ENCODE measurements around the gene CAMKK2. TPM values are rescaled to one million over a fixed set of nuclear protein-coding genes. Genes with fewer than 3 reads are reported as not detected.

Gene CAMKK2
- polyA plus RNA-seq, 1 experiment, result 35.8 TPM

- Histone ChIP-seq H3K36me3 (ENCODE audit: control insufficient read depth, insufficient read depth, low read length) (peaks cover 13% of the 10 kb centered on the region), H3K27me3 (ENCODE audit: control insufficient read depth, insufficient read depth, low read length) (no peaks in the 10 kb centered on the region), H3K4me3 (ENCODE audit: low read depth, low read length) (no peak overlapping the region)
- CTCF ChIA-PET, result interaction anchor here (1.0 kb wide), 1 partner anchor 44 kb away, joined by 3 read pairs; no protein-coding TSS in a partner anchor
- POLR2A ChIA-PET, result no interaction called here
- TF ChIP-seq CTCF (IDR thresholded peaks at IDR 0.05; ENCODE audit: insufficient read depth, low read depth, low read length), result no peak
- no peak for DNase-seq (ENCODE audit: low read depth)
These were observed 23.1 kb downstream of the CAMKK2 start for GRCh38 chr12:121273364-121273896.

GRCh38 chr12:121267822-121268221, 28.7 kb downstream of the CAMKK2 start:
- Histone ChIP-seq H3K36me3 (ENCODE audit: control insufficient read depth, insufficient read depth, low read length) (peaks cover 15% of the 10 kb centered on the region), H3K27me3 (ENCODE audit: control insufficient read depth, insufficient read depth, low read length) (no peaks in the 10 kb centered on the region), H3K4me3 (ENCODE audit: low read depth, low read length) (no peak overlapping the region)
- no peak for TF ChIP-seq CTCF (IDR thresholded peaks at IDR 0.05; ENCODE audit: insufficient read depth, low read depth, low read length)
- CTCF ChIA-PET, result interaction anchor here (1.0 kb wide), 1 partner anchor 10 kb away, joined by 3 read pairs; no protein-coding TSS in a partner anchor
- POLR2A ChIA-PET, result no interaction called here
- no peak for DNase-seq (ENCODE audit: low read depth)

- DNase-seq (ENCODE audit: low read depth), result no peak
- Histone ChIP-seq H3K27me3 (ENCODE audit: control insufficient read depth, insufficient read depth, low read length) (no peaks in the 10 kb centered on the region), H3K4me3 (ENCODE audit: low read depth, low read length) (no peak overlapping the region), H3K36me3 (ENCODE audit: control insufficient read depth, insufficient read depth, low read length) (peaks cover 25% of the 10 kb centered on the region)
- TF ChIP-seq CTCF (IDR thresholded peaks at IDR 0.05; ENCODE audit: insufficient read depth, low read depth, low read length), result no peak
- CTCF ChIA-PET, result no interaction called here
- POLR2A ChIA-PET, result no interaction called here
These were observed 31.5 kb downstream of the CAMKK2 start for GRCh38 chr12:121264951-121265515.

DNA sequence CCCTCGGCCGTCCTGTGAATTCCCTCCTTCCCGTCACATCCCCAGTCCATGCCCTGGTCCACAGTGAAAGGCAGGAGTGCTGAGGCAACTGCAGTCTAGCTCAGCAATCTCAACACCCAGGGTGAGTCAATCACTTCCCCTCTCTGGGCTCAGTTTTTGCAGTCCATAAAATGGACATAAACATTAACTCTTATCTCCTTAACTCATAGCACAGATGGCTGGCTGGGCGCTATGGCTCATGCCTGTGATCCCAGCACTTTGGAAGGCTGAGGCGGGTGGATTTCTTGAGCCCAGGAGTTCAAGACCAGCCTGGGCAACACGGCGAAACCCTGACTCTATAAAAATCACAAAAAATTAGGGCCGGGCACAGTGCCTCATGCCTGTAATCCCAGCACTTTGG, 32.4 kb downstream of the CAMKK2 start:
- no peak for TF ChIP-seq CTCF (IDR thresholded peaks at IDR 0.05; ENCODE audit: insufficient read depth, low read depth, low read length)
- ChIA-PET POLR2A (no interaction called here), CTCF (no interaction called here)
- H3K4me3 ChIP-seq (ENCODE audit: low read depth, low read length), result no peak overlapping the region
- peaks cover 26% of the 10 kb centered on the region for H3K36me3 ChIP-seq (ENCODE audit: control insufficient read depth, insufficient read depth, low read length)
- H3K27me3 ChIP-seq (ENCODE audit: control insufficient read depth, insufficient read depth, low read length), result no peaks in the 10 kb centered on the region
- DNase-seq (ENCODE audit: low read depth), result no peak

DNA sequence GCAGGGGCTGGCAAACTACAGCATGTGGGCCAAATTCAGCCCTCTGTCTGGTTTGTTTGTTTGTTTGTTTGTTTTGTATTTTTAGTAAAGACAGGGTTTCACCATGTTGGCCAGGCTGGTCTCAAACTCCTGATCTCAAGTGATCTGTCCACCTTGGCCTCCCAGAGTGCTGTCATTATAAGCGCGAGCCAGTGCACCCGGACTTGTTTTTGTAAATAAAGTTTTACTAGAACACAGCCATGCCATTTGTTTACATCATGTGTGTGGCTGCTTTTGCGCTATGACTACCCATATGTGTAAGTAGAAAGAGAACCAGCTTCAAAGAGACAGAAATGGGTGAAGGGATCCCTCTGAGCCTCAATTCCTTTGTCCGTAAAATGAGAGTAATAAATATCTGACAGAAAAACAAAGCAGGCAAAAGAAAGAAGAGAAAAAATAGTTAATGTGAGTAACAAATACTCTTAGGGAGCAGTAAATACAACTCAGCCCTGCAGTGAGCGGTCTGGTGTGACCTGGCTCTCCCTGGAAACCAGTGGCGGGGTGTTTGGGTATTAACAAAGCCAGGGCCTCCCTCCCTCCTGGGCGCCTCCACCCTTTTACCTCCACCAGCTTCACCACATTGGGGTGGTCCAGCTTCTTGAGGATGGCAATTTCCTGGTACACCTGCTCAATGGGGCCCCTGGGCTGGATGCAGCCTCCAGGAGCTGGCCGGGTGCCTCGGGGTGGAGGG, 33.1 kb downstream of the CAMKK2 start:
- CTCF ChIA-PET, result no interaction called here
- H3K36me3 ChIP-seq (ENCODE audit: control insufficient read depth, insufficient read depth, low read length), result peaks cover 26% of the 10 kb centered on the region
- no peak for DNase-seq (ENCODE audit: low read depth)
- H3K27me3 ChIP-seq (ENCODE audit: control insufficient read depth, insufficient read depth, low read length), result no peaks in the 10 kb centered on the region
- H3K4me3 ChIP-seq (ENCODE audit: low read depth, low read length), result no peak overlapping the region
- POLR2A ChIA-PET, result no interaction called here
- TF ChIP-seq CTCF (IDR thresholded peaks at IDR 0.05; ENCODE audit: insufficient read depth, low read depth, low read length), result no peak
